GM23248 (cell line): ENCODE data around the gene ZNF616.

Source experiments
- EZH2 ChIP-seq: fragments of 200-600 bp; sonication (generic); IDR thresholded peaks from 2 replicates; pipeline ENCODE4 v1.6.1; 2018; ENCODE audit warnings: antibody characterized with exemption, mild to moderate bottlenecking; ENCODE audit not compliant: insufficient read depth, poor library complexity, severe bottlenecking
- EZH2phosphoT487 ChIP-seq: fragments of 200-600 bp; sonication (generic); IDR thresholded peaks from 2 replicates; pipeline ENCODE4 v1.6.1; 2018; ENCODE audit warnings: antibody characterized with exemption, moderate library complexity, mild to moderate bottlenecking, low read depth; ENCODE audit not compliant: insufficient read depth

GRCh38 chr19:52069653-52070052 lies 70.1 kb downstream of the ZNF616 start:
- TF ChIP-seq EZH2 (no peak), EZH2phosphoT487 (no peak)
